ENCODE measurements around the gene NUP62CL.

GRCh38 chrX:107146670-107147069 lies 59.6 kb downstream of the NUP62CL start:
- TF ChIP-seq, protein P1, sequence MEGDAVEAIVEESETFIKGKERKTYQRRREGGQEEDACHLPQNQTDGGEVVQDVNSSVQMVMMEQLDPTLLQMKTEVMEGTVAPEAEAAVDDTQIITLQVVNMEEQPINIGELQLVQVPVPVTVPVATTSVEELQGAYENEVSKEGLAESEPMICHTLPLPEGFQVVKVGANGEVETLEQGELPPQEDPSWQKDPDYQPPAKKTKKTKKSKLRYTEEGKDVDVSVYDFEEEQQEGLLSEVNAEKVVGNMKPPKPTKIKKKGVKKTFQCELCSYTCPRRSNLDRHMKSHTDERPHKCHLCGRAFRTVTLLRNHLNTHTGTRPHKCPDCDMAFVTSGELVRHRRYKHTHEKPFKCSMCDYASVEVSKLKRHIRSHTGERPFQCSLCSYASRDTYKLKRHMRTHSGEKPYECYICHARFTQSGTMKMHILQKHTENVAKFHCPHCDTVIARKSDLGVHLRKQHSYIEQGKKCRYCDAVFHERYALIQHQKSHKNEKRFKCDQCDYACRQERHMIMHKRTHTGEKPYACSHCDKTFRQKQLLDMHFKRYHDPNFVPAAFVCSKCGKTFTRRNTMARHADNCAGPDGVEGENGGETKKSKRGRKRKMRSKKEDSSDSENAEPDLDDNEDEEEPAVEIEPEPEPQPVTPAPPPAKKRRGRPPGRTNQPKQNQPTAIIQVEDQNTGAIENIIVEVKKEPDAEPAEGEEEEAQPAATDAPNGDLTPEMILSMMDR (IDR thresholded peaks at IDR 0.05) = no peak
- no peak for TF ChIP-seq ZFX (IDR thresholded peaks at IDR 0.05; ENCODE audit: borderline replicate concordance)
